ENCODE results near the gene BTNL9.
"Not testable (repeated sequence)": the region's sequence is repeated elsewhere in the genome, so short reads cannot be mapped to it uniquely, and the experiment has no call there.

GRCh38 chr5:181010018-181010417 lies 30.0 kb upstream of the BTNL9 start:
- TF ChIP-seq CTCF (IDR thresholded peaks at IDR 0.05; ENCODE audit: poor library complexity); EZH2 (IDR thresholded peaks at IDR 0.05; ENCODE audit: borderline replicate concordance): not testable (repeated sequence)

Data from hepatocyte (in vitro differentiated cells).